Measurements from ENCODE around the gene PLCB1. TPM values are rescaled to one million over a fixed set of nuclear protein-coding genes. Genes with fewer than 3 reads are reported as not detected.

Gene PLCB1
- total and polyA plus RNA-seq, 2 experiments from 2014 or later = 14.9 to 20.7 TPM

DNA sequence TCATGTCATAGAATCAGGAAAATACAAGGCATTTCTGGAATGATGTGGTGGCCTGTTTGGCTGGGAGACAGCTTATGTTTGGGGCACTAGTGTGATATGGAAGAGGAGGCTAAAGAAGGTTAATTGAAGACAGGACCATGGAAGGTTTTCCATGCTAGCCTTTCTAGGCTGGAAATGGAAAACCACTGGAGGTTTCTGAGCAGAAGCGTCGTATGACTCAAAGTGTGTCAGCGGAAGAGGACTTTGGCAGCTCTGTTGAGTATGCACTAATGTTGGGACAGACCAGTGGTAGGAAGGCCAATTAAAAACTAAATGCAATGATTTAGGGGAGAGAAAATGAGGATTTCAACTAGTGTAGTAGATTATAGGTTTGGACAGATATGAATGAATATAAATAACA lies 413.1 kb downstream of the PLCB1 start:
- Histone ChIP-seq H3K27ac (ENCODE audit: low read depth) (no peak overlapping the region), H3K27me3 (ENCODE audit: insufficient read depth) (no peaks in the 10 kb centered on the region), H3K36me3 (ENCODE audit: insufficient read depth) (no peaks in the 10 kb centered on the region), H3K4me3 (no peak overlapping the region), H3K79me2 (replicated peaks; ENCODE audit: insufficient read depth) (no peaks in the 10 kb centered on the region), H3K9me2 (ENCODE audit: insufficient read depth) (peaks cover 6% of the 10 kb centered on the region; the same call in 1 of the 2 replicates), H3K4me1 (ENCODE audit: insufficient read depth) (no peaks in the 10 kb centered on the region), H2AFZ (no peak overlapping the region), H4K20me1 (replicated peaks; ENCODE audit: insufficient read depth) (no peaks in the 10 kb centered on the region), H3K4me2 (no peak overlapping the region), H3F3A (replicated peaks; ENCODE audit: low read depth) (no peaks in the 10 kb centered on the region)
- Mint-ChIP-seq H3K27ac (no peak overlapping the region), H3K27me3 (ENCODE audit: insufficient read depth, low read depth, poor library complexity) (no peaks in the 10 kb centered on the region), H3K36me3 (ENCODE audit: low read depth) (no peaks in the 10 kb centered on the region), H3K4me3 (no peak overlapping the region), H3K9me3 (no peaks in the 10 kb centered on the region), H3K4me1 (no peaks in the 10 kb centered on the region; the same call in 2 of the 3 replicates)
- TF ChIP-seq, protein P1, sequence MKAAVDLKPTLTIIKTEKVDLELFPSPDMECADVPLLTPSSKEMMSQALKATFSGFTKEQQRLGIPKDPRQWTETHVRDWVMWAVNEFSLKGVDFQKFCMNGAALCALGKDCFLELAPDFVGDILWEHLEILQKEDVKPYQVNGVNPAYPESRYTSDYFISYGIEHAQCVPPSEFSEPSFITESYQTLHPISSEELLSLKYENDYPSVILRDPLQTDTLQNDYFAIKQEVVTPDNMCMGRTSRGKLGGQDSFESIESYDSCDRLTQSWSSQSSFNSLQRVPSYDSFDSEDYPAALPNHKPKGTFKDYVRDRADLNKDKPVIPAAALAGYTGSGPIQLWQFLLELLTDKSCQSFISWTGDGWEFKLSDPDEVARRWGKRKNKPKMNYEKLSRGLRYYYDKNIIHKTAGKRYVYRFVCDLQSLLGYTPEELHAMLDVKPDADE (IDR thresholded peaks at IDR 0.05) = no peak
- TF ChIP-seq POLR2AphosphoS5 (IDR thresholded peaks at IDR 0.05; ENCODE audit: low read depth) (no peak), NANOG (IDR thresholded peaks at IDR 0.05; ENCODE audit: borderline replicate concordance) (no peak)
- ATAC-seq (no peak), DNase-seq (ENCODE audit: low spot score) (no peak)

DNA sequence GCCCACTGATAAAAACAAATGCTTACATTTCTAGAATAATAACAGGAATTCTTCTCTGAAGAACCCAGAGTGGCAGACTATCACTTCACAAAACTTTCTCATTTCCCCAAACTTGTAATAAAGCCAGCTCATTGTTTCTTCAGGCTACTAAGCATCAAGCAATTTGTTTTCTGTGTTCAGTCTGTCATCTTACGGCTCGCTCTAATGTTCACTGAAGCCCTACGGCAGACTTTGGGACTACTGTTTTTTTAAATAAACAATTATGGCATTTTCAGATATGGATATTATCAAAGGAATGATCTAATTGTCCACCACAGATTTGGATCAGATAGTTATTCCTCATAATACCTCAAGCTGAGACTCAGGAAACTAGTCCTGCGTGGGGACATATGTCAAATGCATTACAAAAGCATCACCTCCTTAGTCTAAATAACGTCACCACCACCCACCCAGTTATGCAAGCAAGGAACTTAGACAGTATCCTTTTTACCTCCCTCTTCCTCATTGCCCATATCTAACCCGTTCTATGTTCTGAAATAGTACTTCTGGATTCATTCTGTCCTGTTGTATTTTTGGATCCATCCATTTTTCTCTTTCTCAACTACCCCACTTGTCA lies 415.1 kb downstream of the PLCB1 start:
- H4K20me1 ChIP-seq (replicated peaks; ENCODE audit: insufficient read depth) = no peaks in the 10 kb centered on the region
- Mint-ChIP-seq H3K36me3 (ENCODE audit: low read depth) (no peaks in the 10 kb centered on the region), H3K4me3 (no peak overlapping the region), H3K27ac (no peak overlapping the region), H3K9me3 (no peaks in the 10 kb centered on the region), H3K4me1 (no peaks in the 10 kb centered on the region), H3K27me3 (ENCODE audit: insufficient read depth, low read depth, poor library complexity) (no peaks in the 10 kb centered on the region)
- no peak overlapping the region for H3K4me3 ChIP-seq
- H3K4me1 ChIP-seq (ENCODE audit: insufficient read depth) = no peaks in the 10 kb centered on the region
- H3F3A ChIP-seq (replicated peaks; ENCODE audit: low read depth) = no peaks in the 10 kb centered on the region
- DNase-seq (ENCODE audit: low spot score) (no peak), ATAC-seq (no peak)
- H3K79me2 ChIP-seq (replicated peaks; ENCODE audit: insufficient read depth) = no peaks in the 10 kb centered on the region
- H3K9me2 ChIP-seq (ENCODE audit: insufficient read depth) = peaks cover 8% of the 10 kb centered on the region; the same call in 1 of the 2 replicates
- H3K4me2 ChIP-seq = no peak overlapping the region
- no peaks in the 10 kb centered on the region for H3K27me3 ChIP-seq (ENCODE audit: insufficient read depth)
- H3K27ac ChIP-seq (ENCODE audit: low read depth) = no peak overlapping the region
- no peaks in the 10 kb centered on the region for H3K36me3 ChIP-seq (ENCODE audit: insufficient read depth)
- no peak overlapping the region for H2AFZ ChIP-seq
- TF ChIP-seq CREB1 (CRISPR knock-in tag; IDR thresholded peaks at IDR 0.05; ENCODE audit: low read depth) = no peak
- TF ChIP-seq JUNB (IDR thresholded peaks at IDR 0.05; ENCODE audit: unreplicated experiment) = no peak
- TF ChIP-seq STAT1 (IDR thresholded peaks at IDR 0.05; ENCODE audit: unreplicated experiment) = no peak
- TF ChIP-seq, protein P2, sequence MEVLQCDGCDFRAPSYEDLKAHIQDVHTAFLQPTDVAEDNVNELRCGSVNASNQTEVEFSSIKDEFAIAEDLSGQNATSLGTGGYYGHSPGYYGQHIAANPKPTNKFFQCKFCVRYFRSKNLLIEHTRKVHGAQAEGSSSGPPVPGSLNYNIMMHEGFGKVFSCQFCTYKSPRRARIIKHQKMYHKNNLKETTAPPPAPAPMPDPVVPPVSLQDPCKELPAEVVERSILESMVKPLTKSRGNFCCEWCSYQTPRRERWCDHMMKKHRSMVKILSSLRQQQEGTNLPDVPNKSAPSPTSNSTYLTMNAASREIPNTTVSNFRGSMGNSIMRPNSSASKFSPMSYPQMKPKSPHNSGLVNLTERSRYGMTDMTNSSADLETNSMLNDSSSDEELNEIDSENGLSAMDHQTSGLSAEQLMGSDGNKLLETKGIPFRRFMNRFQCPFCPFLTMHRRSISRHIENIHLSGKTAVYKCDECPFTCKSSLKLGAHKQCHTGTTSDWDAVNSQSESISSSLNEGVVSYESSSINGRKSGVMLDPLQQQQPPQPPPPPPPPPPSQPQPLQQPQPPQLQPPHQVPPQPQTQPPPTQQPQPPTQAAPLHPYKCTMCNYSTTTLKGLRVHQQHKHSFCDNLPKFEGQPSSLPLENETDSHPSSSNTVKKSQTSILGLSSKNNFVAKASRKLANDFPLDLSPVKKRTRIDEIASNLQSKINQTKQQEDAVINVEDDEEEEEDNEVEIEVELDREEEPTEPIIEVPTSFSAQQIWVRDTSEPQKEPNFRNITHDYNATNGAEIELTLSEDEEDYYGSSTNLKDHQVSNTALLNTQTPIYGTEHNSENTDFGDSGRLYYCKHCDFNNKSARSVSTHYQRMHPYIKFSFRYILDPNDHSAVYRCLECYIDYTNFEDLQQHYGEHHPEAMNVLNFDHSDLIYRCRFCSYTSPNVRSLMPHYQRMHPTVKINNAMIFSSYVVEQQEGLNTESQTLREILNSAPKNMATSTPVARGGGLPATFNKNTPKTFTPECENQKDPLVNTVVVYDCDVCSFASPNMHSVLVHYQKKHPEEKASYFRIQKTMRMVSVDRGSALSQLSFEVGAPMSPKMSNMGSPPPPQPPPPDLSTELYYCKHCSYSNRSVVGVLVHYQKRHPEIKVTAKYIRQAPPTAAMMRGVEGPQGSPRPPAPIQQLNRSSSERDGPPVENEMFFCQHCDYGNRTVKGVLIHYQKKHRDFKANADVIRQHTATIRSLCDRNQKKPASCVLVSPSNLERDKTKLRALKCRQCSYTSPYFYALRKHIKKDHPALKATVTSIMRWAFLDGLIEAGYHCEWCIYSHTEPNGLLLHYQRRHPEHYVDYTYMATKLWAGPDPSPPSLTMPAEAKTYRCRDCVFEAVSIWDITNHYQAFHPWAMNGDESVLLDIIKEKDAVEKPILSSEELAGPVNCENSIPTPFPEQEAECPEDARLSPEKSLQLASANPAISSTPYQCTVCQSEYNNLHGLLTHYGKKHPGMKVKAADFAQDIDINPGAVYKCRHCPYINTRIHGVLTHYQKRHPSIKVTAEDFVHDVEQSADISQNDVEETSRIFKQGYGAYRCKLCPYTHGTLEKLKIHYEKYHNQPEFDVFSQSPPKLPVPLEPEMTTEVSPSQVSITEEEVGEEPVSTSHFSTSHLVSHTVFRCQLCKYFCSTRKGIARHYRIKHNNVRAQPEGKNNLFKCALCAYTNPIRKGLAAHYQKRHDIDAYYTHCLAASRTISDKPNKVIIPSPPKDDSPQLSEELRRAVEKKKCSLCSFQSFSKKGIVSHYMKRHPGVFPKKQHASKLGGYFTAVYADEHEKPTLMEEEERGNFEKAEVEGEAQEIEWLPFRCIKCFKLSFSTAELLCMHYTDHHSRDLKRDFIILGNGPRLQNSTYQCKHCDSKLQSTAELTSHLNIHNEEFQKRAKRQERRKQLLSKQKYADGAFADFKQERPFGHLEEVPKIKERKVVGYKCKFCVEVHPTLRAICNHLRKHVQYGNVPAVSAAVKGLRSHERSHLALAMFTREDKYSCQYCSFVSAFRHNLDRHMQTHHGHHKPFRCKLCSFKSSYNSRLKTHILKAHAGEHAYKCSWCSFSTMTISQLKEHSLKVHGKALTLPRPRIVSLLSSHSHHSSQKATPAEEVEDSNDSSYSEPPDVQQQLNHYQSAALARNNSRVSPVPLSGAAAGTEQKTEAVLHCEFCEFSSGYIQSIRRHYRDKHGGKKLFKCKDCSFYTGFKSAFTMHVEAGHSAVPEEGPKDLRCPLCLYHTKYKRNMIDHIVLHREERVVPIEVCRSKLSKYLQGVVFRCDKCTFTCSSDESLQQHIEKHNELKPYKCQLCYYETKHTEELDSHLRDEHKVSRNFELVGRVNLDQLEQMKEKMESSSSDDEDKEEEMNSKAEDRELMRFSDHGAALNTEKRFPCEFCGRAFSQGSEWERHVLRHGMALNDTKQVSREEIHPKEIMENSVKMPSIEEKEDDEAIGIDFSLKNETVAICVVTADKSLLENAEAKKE (CRISPR knock-in tag; IDR thresholded peaks at IDR 0.05) = no peak
- TF ChIP-seq, protein P1 (IDR thresholded peaks at IDR 0.05) = no peak
- TF ChIP-seq ZNF331 (CRISPR knock-in tag; IDR thresholded peaks at IDR 0.05; ENCODE audit: low read depth) = no peak
- no peak for TF ChIP-seq NANOG (IDR thresholded peaks at IDR 0.05; ENCODE audit: borderline replicate concordance)
- no peak for TF ChIP-seq ZNF114 (CRISPR knock-in tag; IDR thresholded peaks at IDR 0.05)
- TF ChIP-seq POLR2AphosphoS5 (IDR thresholded peaks at IDR 0.05; ENCODE audit: low read depth) = no peak
